OCI-LY1 (cell line): ENCODE results near the gene HAUS2.
"Not testable (repeated sequence)": the region's sequence is repeated elsewhere in the genome, so short reads cannot be mapped to it uniquely, and the experiment has no call there.

ENCODE experiments used
- H2AFZ ChIP-seq: fragments of 200-600 bp; sonication (generic), shearing (Covaris generic); 2 replicates; pipeline ENCODE4 v1.6.0; 2014; ENCODE audit warnings: antibody characterized with exemption, mild to moderate bottlenecking, low read length
- H3F3A ChIP-seq: fragments of 200-600 bp; sonication (generic), shearing (Covaris generic); 2 replicates; pipeline ENCODE4 v1.6.0; 2014; ENCODE audit warnings: mild to moderate bottlenecking, antibody characterized with exemption, low read length, moderate library complexity; ENCODE audit not compliant: insufficient read depth
- H3K27ac ChIP-seq: fragments of 200-600 bp; sonication (generic); 2 replicates; pipeline ENCODE4 v1.5.1; 2014; ENCODE audit warnings: low read length, mixed run types, mild to moderate bottlenecking, low read depth; ENCODE audit not compliant: poor library complexity, severe bottlenecking
- H3K27me3 ChIP-seq: fragments of 200-600 bp; sonication (generic); 2 replicates; pipeline ENCODE4 v1.6.0; 2014; ENCODE audit warnings: antibody characterized with exemption, mild to moderate bottlenecking, low read length, moderate library complexity; ENCODE audit not compliant: insufficient read depth
- H3K36me3 ChIP-seq: fragments of 200-600 bp; sonication (generic); 2 replicates; pipeline ENCODE4 v1.6.1; 2014; ENCODE audit warnings: mild to moderate bottlenecking, antibody characterized with exemption, low read length, moderate library complexity, mixed read lengths; ENCODE audit not compliant: insufficient read depth
- H3K4me1 ChIP-seq: fragments of 200-600 bp; sonication (generic); 2 replicates; pipeline ENCODE4 v1.5.1; 2014; ENCODE audit warnings: mild to moderate bottlenecking, low read length, moderate library complexity; ENCODE audit not compliant: insufficient read depth, severe bottlenecking
- H3K4me2 ChIP-seq: fragments of 200-600 bp; sonication (generic), shearing (Covaris generic); 2 replicates; pipeline ENCODE4 v1.6.1; 2014; ENCODE audit warnings: low read length
- H3K4me3 ChIP-seq: fragments of 200-600 bp; sonication (generic); 2 replicates; pipeline ENCODE4 v1.5.1; 2014; ENCODE audit warnings: low read length, low read depth, mild to moderate bottlenecking, mixed read lengths; ENCODE audit not compliant: poor library complexity, severe bottlenecking
- H3K79me2 ChIP-seq: fragments of 200-600 bp; shearing (Covaris generic); 2 replicates; pipeline ENCODE4 v1.6.1; 2016; ENCODE audit warnings: mixed run types, low read length, mixed read lengths; ENCODE audit not compliant: insufficient read depth
- H3K9ac ChIP-seq: fragments of 200-600 bp; sonication (generic), shearing (Covaris generic); 2 replicates; pipeline ENCODE4 v1.6.1; 2014; ENCODE audit warnings: mild to moderate bottlenecking, low read length, mixed read lengths
- H3K9me2 ChIP-seq: fragments of 200-600 bp; sonication (generic), shearing (Covaris generic); 2 replicates; pipeline ENCODE4 v1.6.1; 2014; ENCODE audit warnings: low read depth, mild to moderate bottlenecking, low read length, mixed read lengths
- H3K9me3 ChIP-seq: fragments of 200-600 bp; shearing (Covaris generic); 2 replicates; pipeline ENCODE4 v1.6.1; 2014; ENCODE audit warnings: low read length, mixed read lengths
- H4K20me1 ChIP-seq: fragments of 200-600 bp; sonication (generic), shearing (Covaris generic); 2 replicates; pipeline ENCODE4 v1.6.0; 2016; ENCODE audit warnings: mild to moderate bottlenecking, low read length; ENCODE audit not compliant: insufficient read depth
- EZH2 ChIP-seq: fragments of 200-600 bp; sonication (generic), shearing (Covaris generic); IDR thresholded peaks from 2 replicates; pipeline ENCODE4 v1.8.0; 2017; ENCODE audit warnings: borderline replicate concordance, mixed run types, mild to moderate bottlenecking, antibody characterized with exemption, low read length, moderate library complexity, mixed read lengths
- TF ChIP-seq, protein P1 (sequence below): fragments of 200-600 bp; sonication (generic), shearing (Covaris generic); IDR thresholded peaks from 2 replicates; pipeline ENCODE4 v1.5.1; 2017; ENCODE audit warnings: mild to moderate bottlenecking, antibody characterized with exemption, low read length, moderate library complexity, mixed read lengths

Gene HAUS2

DNA sequence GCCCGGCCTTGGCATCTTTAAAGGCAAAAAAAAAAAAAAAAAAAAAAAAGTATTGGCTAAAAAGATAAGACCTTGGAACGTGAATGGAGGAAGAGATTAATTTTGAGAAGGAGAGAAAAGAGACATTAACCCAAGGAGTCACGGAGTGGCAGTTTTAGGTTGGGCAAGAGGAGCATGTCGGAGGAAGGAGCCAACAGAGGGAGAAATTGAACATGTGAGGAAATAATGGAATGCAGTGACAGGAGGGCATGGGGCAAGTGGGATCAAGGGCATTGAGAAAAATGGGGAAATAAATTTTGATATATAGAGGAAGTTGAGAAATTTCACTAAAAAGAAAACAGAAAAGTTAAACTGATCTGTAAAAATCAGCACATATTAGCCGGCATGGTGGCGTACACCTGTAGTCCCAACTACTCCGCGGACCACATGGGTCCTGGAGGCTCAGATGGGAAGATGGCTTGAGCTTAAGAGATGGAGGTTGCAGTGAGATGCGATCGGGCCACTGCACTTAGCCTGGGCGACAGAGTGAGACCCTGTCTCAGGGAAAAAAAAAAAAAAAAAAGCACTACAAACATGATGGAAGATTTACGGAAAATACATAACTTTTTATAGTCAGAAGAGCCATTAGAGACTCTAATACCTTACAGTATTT is 1.2 kb downstream of the HAUS2 start:
- peak overlapping the region; percentile 60 for H3K4me2 ChIP-seq
- H4K20me1 ChIP-seq: 0 out of 2 replicates have a peak, but pooled peaks cover 2% of the 10 kb centered on the region
- no peak for TF ChIP-seq EZH2
- TF ChIP-seq, protein P1, sequence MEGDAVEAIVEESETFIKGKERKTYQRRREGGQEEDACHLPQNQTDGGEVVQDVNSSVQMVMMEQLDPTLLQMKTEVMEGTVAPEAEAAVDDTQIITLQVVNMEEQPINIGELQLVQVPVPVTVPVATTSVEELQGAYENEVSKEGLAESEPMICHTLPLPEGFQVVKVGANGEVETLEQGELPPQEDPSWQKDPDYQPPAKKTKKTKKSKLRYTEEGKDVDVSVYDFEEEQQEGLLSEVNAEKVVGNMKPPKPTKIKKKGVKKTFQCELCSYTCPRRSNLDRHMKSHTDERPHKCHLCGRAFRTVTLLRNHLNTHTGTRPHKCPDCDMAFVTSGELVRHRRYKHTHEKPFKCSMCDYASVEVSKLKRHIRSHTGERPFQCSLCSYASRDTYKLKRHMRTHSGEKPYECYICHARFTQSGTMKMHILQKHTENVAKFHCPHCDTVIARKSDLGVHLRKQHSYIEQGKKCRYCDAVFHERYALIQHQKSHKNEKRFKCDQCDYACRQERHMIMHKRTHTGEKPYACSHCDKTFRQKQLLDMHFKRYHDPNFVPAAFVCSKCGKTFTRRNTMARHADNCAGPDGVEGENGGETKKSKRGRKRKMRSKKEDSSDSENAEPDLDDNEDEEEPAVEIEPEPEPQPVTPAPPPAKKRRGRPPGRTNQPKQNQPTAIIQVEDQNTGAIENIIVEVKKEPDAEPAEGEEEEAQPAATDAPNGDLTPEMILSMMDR: no peak
- peaks cover 54% of the 10 kb centered on the region for H3K4me1 ChIP-seq
- peaks cover 63% of the 10 kb centered on the region for H3K79me2 ChIP-seq
- peaks cover 51% of the 10 kb centered on the region for H3K36me3 ChIP-seq
- H3K9ac ChIP-seq: peak overlapping the region; percentile 95
- H3K27me3 ChIP-seq: no peaks in the 10 kb centered on the region
- H3F3A ChIP-seq: no peaks in the 10 kb centered on the region
- H3K4me3 ChIP-seq: peak overlapping the region; percentile 88
- H2AFZ ChIP-seq: no peak overlapping the region
- H3K9me2 ChIP-seq: no peaks in the 10 kb centered on the region
- H3K9me3 ChIP-seq: no peaks in the 10 kb centered on the region
- H3K27ac ChIP-seq: peak overlapping the region; percentile 69

DNA sequence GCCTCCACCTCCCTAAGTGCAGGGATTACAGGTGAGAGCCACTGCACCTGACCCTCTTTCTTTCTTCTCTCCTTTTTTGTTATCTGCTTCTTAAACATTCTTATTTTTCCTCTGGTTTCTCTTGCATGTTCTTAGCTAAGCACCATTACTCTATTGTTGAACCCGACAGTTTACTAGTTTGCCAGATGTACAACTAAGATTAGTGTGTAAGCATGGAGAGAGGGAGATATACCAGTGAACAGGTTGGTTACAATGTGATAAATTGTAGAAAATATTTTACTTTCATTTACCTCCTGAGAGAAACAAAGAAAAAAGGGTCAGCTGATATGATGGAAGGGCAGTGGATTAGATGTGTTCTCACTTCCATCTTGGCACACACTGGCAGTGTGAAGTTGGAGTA is 4.9 kb downstream of the HAUS2 start:
- Histone ChIP-seq H3K4me2 (no peak overlapping the region), H4K20me1 (0 out of 2 replicates have a peak, but pooled peaks cover 2% of the 10 kb centered on the region)

DNA sequence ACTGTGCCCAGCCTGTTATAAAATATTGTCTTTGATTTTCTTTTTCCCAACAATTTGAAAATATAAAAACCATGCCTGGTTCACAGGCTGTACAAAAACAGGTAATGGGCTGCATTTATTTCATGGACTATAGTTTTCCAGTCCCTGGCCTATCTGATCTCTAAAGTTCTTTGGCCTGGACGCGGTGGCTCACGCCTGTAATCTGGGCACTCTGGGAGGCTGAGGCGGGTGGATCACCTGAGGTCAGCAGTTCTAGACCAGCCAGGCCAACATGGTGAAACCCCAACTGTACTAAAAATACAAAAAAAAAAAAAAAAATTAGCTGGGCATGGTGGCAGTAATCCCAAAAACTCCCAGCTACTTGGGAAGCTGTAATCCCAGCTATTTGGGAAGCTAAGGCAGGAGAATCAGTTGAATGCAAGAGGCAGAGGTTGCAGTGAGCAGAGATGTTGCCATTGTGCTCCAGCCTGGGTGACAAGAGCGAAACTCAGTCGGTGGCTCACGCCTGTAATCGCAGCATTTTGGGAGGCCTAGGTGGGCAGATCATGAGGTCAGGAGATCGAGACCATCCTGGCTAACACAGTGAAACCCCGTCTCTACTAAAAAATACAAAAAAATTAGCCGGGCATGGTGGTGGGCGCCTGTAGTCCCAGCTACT is 8.0 kb downstream of the HAUS2 start:
- H3K27ac ChIP-seq, H3K4me2 ChIP-seq, H3K9me2 ChIP-seq, H3K9me3 ChIP-seq, H3K9ac ChIP-seq, H2AFZ ChIP-seq, H4K20me1 ChIP-seq, H3K4me1 ChIP-seq, H3F3A ChIP-seq, H3K27me3 ChIP-seq, H3K4me3 ChIP-seq: not testable (repeated sequence)
- Histone ChIP-seq H3K36me3 (peaks cover 79% of the 10 kb centered on the region), H3K79me2 (peaks cover 57% of the 10 kb centered on the region)

More for the DNA sequence above, 4.9 kb downstream of the HAUS2 start:
- no peak for TF ChIP-seq EZH2
- TF ChIP-seq, protein P1: no peak
- Histone ChIP-seq H2AFZ (no peak overlapping the region), H3K27me3 (no peaks in the 10 kb centered on the region), H3K36me3 (peaks cover 54% of the 10 kb centered on the region), H3K4me3 (no peak overlapping the region), H3K9me2 (no peaks in the 10 kb centered on the region), H3K9me3 (no peaks in the 10 kb centered on the region), H3K27ac (no peak overlapping the region), H3K79me2 (peaks cover 80% of the 10 kb centered on the region), H3F3A (no peaks in the 10 kb centered on the region), H3K9ac (no peak overlapping the region), H3K4me1 (peaks cover 27% of the 10 kb centered on the region)
